Uterus (tissue), 4 donors: ENCODE results near the gene TCF23. TPM values are rescaled to one million over a fixed set of nuclear protein-coding genes. Genes with fewer than 3 reads are reported as not detected.
A peak's percentile ranks its signal among the peaks of the same experiment; 100 is the strongest.
"Not testable (repeated sequence)": the region's sequence is repeated elsewhere in the genome, so short reads cannot be mapped to it uniquely, and the experiment has no call there.

Experiments used
- DNase-seq, 2 donors: peaks; one replicate each; pipeline ENCODE4 v3.0.0-alpha.2; 2019 to 2020
- H3K27ac ChIP-seq, 2 donors: fragments of 200-600 bp; sonication (generic); 1 replicate in 1 of 2; 2 replicates in 1 of 2; pipeline ENCODE4 v1.5.1; 2016 to 2018
- H3K27me3 ChIP-seq, 2 donors: fragments of 200-600 bp; sonication (generic); one replicate each; pipeline ENCODE4 v1.5.1; 2018 to 2019; ENCODE audit warnings: control low read depth in 1 of 2
- H3K36me3 ChIP-seq, 2 donors: fragments of 200-600 bp; sonication (generic); one replicate each; pipeline ENCODE4 v1.5.1; 2019; ENCODE audit warnings: control low read depth in 1 of 2
- H3K4me1 ChIP-seq, 2 donors: fragments of 200-600 bp; sonication (generic); one replicate each; pipeline ENCODE4 v1.5.1; 2018 to 2019; ENCODE audit warnings: control low read depth in 1 of 2
- H3K4me3 ChIP-seq, 2 donors: fragments of 200-600 bp; sonication (generic); 1 replicate in 1 of 2; 2 replicates in 1 of 2; pipeline ENCODE4 v1.5.1; 2018 to 2019; ENCODE audit warnings: mild to moderate bottlenecking in 1 of 2
- H3K9me3 ChIP-seq, 2 donors: fragments of 200-600 bp; sonication (generic); one replicate each; pipeline ENCODE4 v1.5.1; 2019; ENCODE audit warnings: control low read depth in 1 of 2
- CTCF ChIP-seq, 4 experiments: fragments of 200-600 bp in 2 of 4; fragments of 450-650 bp in 2 of 4; sonication (generic) in 2 of 4; IDR thresholded peaks; one replicate each; pipeline ENCODE4 v1.5.1; 2016 to 2019; ENCODE audit warnings: antibody characterized with exemption in 4 of 4, mild to moderate bottlenecking in 2 of 4, moderate library complexity in 1 of 4
- POLR2A ChIP-seq, 2 donors: fragments of 450-650 bp; IDR thresholded peaks; one replicate each; pipeline ENCODE4 v1.6.1; 2016; ENCODE audit warnings: antibody characterized with exemption in 2 of 2, mild to moderate bottlenecking in 1 of 2, moderate library complexity in 1 of 2
- intact Hi-C: fragments of 100-400 bp; cut with DNase I; formaldehyde crosslinking; loops from one replicate; pipeline ENCODE4 v1.15.1; 2023; ENCODE audit warnings: low total_unique reads
- total RNA-seq, 4 donors: library from RNA; depleted of rRNA in 3 of 4; stranded (reverse); fragments of >200 nt in 3 of 4; gene quantifications; one replicate each; pipeline versions ENCODE4 v1.1.0 to v1.2.4, GENCODE V29; 2014 to 2023
- donor health status: DM: yes; HTN: yes; CAD: no.

The TCF23 gene
- total RNA-seq, 4 donors from 2014 or later = 19.4 to 84.6 (median 32.0) TPM

GRCh38 chr2:27194538-27195354 lies 45.9 kb downstream of the TCF23 start:
- Histone ChIP-seq H3K4me3 (no peak overlapping the region), H3K4me1 (no peaks in the 10 kb centered on the region), H3K9me3 (no peaks in the 10 kb centered on the region), H3K27me3 (no peaks in the 10 kb centered on the region), H3K27ac (no peak overlapping the region), H3K36me3 (no peaks in the 10 kb centered on the region)
- no peak for TF ChIP-seq POLR2A (IDR thresholded peaks at IDR 0.05)
- TF ChIP-seq CTCF (IDR thresholded peaks at IDR 0.05) = no peak
- no peak for DNase-seq
- intact Hi-C loops = loop anchor here (10.0 kb wide), 1 partner anchor 60 kb away; the partner anchor contains the start of genes PREB and PRR30

GRCh38 chr2:27195799-27196198 lies 47.0 kb downstream of the TCF23 start:
- H3K27me3 ChIP-seq, H3K9me3 ChIP-seq, DNase-seq, H3K36me3 ChIP-seq, H3K27ac ChIP-seq, H3K4me3 ChIP-seq, H3K4me1 ChIP-seq: not testable (repeated sequence)
- intact Hi-C loops = loop anchor here (10.0 kb wide), 1 partner anchor 61 kb away; the partner anchor contains the start of genes PREB and PRR30

- not testable (repeated sequence) for H3K27ac ChIP-seq, DNase-seq, H3K9me3 ChIP-seq, H3K36me3 ChIP-seq, H3K27me3 ChIP-seq, H3K4me1 ChIP-seq, H3K4me3 ChIP-seq
- intact Hi-C loops = loop anchor here (10.0 kb wide), 1 partner anchor 63 kb away; the partner anchor contains the start of genes PREB and PRR30
These were observed 49.3 kb downstream of the TCF23 start for GRCh38 chr2:27198068-27198467.

GRCh38 chr2:27198627-27199026 lies 49.8 kb downstream of the TCF23 start:
- no peak for DNase-seq
- intact Hi-C loops = loop anchor here (10.0 kb wide), 1 partner anchor 64 kb away; the partner anchor contains the start of genes PREB and PRR30
- Histone ChIP-seq H3K36me3 (no peaks in the 10 kb centered on the region), H3K4me3 (no peak overlapping the region), H3K9me3 (no peaks in the 10 kb centered on the region), H3K27me3 (no peaks in the 10 kb centered on the region), H3K4me1 (no peaks in the 10 kb centered on the region), H3K27ac (peak overlapping the region in 1 of 2 donors; percentile 22)
- TF ChIP-seq CTCF (IDR thresholded peaks at IDR 0.05) (no peak), POLR2A (IDR thresholded peaks at IDR 0.05) (no peak)

- Histone ChIP-seq H3K27me3 (no peaks in the 10 kb centered on the region), H3K27ac (peak overlapping the region; percentile 14 to 22), H3K4me1 (no peaks in the 10 kb centered on the region), H3K36me3 (no peaks in the 10 kb centered on the region), H3K4me3 (no peak overlapping the region), H3K9me3 (no peaks in the 10 kb centered on the region)
- no peak for DNase-seq
- no peak for TF ChIP-seq CTCF (IDR thresholded peaks at IDR 0.05)
- no peak for TF ChIP-seq POLR2A (IDR thresholded peaks at IDR 0.05)
- intact Hi-C loops = loop anchor here (10.0 kb wide), 1 partner anchor 64 kb away; the partner anchor contains the start of genes PREB and PRR30
These were observed 50.4 kb downstream of the TCF23 start for GRCh38 chr2:27199241-27199640.

- H3K4me3 ChIP-seq = no peak overlapping the region
- H3K27ac ChIP-seq = no peak overlapping the region
- no peaks in the 10 kb centered on the region for H3K9me3 ChIP-seq
- no peak for TF ChIP-seq CTCF (IDR thresholded peaks at IDR 0.05)
- TF ChIP-seq POLR2A (IDR thresholded peaks at IDR 0.05) = no peak
- intact Hi-C loops = no loop called here
- no peaks in the 10 kb centered on the region for H3K36me3 ChIP-seq
- H3K4me1 ChIP-seq = no peaks in the 10 kb centered on the region
- DNase-seq = no peak
- H3K27me3 ChIP-seq = no peaks in the 10 kb centered on the region
These were observed 52.9 kb downstream of the TCF23 start for GRCh38 chr2:27201675-27202074.
